ENCODE results near the gene IL18. TPM values are rescaled to one million over a fixed set of nuclear protein-coding genes. Genes with fewer than 3 reads are reported as not detected.

Gene IL18
- total RNA-seq, 1 experiment from 2014 or later: 0.31 TPM

DNA sequence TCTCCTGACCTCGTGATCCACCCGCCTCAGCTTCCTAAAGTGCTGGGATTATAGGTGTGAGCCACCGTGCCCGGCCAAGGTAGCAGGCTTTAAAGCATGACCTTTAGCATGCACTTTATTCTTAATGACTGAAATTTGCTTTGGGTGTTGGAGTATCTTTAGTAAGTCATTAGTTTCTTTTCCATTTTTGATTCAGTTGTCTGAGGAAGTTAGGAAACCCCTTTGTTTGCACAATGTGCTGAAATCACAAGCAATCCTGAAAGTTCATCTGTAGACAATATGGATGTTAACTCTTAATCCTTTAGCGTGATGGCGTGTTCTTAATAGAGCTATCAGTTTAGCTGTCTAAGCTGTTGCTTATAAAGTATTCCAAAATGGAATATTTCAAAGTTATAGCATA is 60.4 kb downstream of the IL18 start:
- H2AFZ ChIP-seq (ENCODE audit: low read length): no peak overlapping the region
- no peak overlapping the region for H2BK20ac ChIP-seq (ENCODE audit: low read depth, low read length, poor library complexity, severe bottlenecking)
- H4K8ac ChIP-seq (replicated peaks; ENCODE audit: insufficient read length, low read depth, low read length): no peak overlapping the region
- TF ChIP-seq, protein P1, sequence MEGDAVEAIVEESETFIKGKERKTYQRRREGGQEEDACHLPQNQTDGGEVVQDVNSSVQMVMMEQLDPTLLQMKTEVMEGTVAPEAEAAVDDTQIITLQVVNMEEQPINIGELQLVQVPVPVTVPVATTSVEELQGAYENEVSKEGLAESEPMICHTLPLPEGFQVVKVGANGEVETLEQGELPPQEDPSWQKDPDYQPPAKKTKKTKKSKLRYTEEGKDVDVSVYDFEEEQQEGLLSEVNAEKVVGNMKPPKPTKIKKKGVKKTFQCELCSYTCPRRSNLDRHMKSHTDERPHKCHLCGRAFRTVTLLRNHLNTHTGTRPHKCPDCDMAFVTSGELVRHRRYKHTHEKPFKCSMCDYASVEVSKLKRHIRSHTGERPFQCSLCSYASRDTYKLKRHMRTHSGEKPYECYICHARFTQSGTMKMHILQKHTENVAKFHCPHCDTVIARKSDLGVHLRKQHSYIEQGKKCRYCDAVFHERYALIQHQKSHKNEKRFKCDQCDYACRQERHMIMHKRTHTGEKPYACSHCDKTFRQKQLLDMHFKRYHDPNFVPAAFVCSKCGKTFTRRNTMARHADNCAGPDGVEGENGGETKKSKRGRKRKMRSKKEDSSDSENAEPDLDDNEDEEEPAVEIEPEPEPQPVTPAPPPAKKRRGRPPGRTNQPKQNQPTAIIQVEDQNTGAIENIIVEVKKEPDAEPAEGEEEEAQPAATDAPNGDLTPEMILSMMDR (conservative IDR thresholded peaks at IDR 0.05): no peak
- H3K27ac ChIP-seq (ENCODE audit: insufficient read length, low read depth, low read length): no peak overlapping the region
- Mint-ChIP-seq H3K9me3 (no peaks in the 10 kb centered on the region), H3K4me1 (no peaks in the 10 kb centered on the region), H3K27ac (no peak overlapping the region), H3K27me3 (ENCODE audit: low read depth) (no peaks in the 10 kb centered on the region), H3K36me3 (ENCODE audit: insufficient read depth in 1 of 3, low read depth in 3 of 3) (no peaks in the 10 kb centered on the region), H3K4me3 (no peak overlapping the region)
- no peak overlapping the region for H3K18ac ChIP-seq (ENCODE audit: insufficient read length, low read depth, low read length)
- H3K23me2 ChIP-seq (ENCODE audit: insufficient read length, low read depth, low read length, poor library complexity, severe bottlenecking): no peaks in the 10 kb centered on the region
- H3K14ac ChIP-seq (ENCODE audit: insufficient read depth, low read length): no peak overlapping the region
- no peaks in the 10 kb centered on the region for H3K79me1 ChIP-seq (ENCODE audit: insufficient read depth, low read depth, low read length, poor library complexity, severe bottlenecking)
- no peaks in the 10 kb centered on the region for H3K27me3 ChIP-seq (ENCODE audit: insufficient read depth, low read length)
- no peak overlapping the region for H4K5ac ChIP-seq (ENCODE audit: insufficient read length, low read depth, low read length)
- H3K4me2 ChIP-seq (ENCODE audit: insufficient read depth, insufficient read length, low read length): no peak overlapping the region
- H3K79me2 ChIP-seq (ENCODE audit: insufficient read depth, low read length): no peaks in the 10 kb centered on the region
- no peaks in the 10 kb centered on the region for H3K4me1 ChIP-seq (ENCODE audit: insufficient read depth, low read length)
- DNase-seq: no peak
- H2BK5ac ChIP-seq (ENCODE audit: insufficient read length, low read length): no peak overlapping the region
- H4K91ac ChIP-seq (ENCODE audit: insufficient read length, low read depth, low read length): no peak overlapping the region
- no peak overlapping the region for H3K23ac ChIP-seq (ENCODE audit: insufficient read length, low read depth, low read length)
- H3K9ac ChIP-seq (ENCODE audit: extremely low read depth, insufficient read length, low read length): no peak overlapping the region
- H3K56ac ChIP-seq (ENCODE audit: insufficient read length, low read depth, low read length): no peak overlapping the region
- no peak overlapping the region for H3K4ac ChIP-seq (ENCODE audit: low read depth, low read length)
- no CpG with 5 or more reads among the region's 6 CpGs for WGBS (ENCODE audit: extremely low coverage, insufficient read length, low lambda C conversion rate)
- H2BK15ac ChIP-seq (ENCODE audit: low read depth, low read length): no peak overlapping the region
- H4K20me1 ChIP-seq (ENCODE audit: control insufficient read depth, insufficient read depth, insufficient read length): no peaks in the 10 kb centered on the region
- no peak overlapping the region for H3T11ph ChIP-seq (ENCODE audit: low read length)
- H2BK12ac ChIP-seq (ENCODE audit: insufficient read length, low read depth, low read length): no peak overlapping the region
- no peaks in the 10 kb centered on the region for H3K9me3 ChIP-seq (ENCODE audit: control insufficient read depth, low read depth, low read length)
- H2BK120ac ChIP-seq (ENCODE audit: low read depth, low read length, poor library complexity, severe bottlenecking): no peak overlapping the region
- H2AK5ac ChIP-seq (ENCODE audit: insufficient read length, low read length): no peak overlapping the region

All from H9 (cell line).